Pons (tissue), 1 donor: ENCODE measurements around the gene MMP14.
"Not testable (repeated sequence)": the region's sequence is repeated elsewhere in the genome, so short reads cannot be mapped to it uniquely, and the experiment has no call there.

Source experiments
- DNase-seq: peaks from one replicate; pipeline ENCODE4 v3.0.0-alpha.2; 2016; ENCODE audit warnings: low spot score

The MMP14 gene

DNA sequence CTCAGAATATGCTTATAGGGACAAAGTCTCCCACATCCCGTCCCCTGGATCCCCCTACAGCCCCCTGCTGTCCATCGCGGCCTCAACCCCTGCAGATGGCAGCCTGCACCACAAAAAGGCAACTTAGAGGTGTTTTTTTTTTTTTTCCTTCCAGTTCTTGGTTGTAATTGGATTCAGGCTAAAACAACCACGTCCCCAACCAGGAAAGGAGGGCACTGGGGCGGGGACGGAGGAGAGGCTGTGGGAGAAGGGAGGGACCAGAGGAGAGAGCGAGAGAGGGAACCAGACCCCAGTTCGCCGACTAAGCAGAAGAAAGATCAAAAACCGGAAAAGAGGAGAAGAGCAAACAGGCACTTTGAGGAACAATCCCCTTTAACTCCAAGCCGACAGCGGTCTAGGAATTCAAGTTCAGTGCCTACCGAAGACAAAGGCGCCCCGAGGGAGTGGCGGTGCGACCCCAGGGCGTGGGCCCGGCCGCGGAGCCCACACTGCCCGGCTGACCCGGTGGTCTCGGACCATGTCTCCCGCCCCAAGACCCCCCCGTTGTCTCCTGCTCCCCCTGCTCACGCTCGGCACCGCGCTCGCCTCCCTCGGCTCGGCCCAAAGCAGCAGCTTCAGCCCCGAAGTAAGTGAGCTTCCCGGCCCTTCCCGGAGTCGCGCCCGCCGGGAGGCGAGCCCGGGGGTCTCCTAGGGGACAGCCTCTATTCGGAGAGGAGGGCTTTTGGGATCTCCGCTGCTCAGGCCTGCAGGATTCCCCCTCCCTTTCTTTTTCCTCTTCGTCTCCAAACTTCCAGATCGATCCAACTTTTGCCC lies at the start of gene MMP14:
MMP14 (plus strand) TSS at position 285 of the 813 bp plus-strand sequence; CDS start at position 518, 233 bp downstream.
- DNase-seq, result no peak

GRCh38 chr14:22786685-22787084 lies 49.7 kb upstream of the MMP14 start:
- DNase-seq, result no peak

DNA sequence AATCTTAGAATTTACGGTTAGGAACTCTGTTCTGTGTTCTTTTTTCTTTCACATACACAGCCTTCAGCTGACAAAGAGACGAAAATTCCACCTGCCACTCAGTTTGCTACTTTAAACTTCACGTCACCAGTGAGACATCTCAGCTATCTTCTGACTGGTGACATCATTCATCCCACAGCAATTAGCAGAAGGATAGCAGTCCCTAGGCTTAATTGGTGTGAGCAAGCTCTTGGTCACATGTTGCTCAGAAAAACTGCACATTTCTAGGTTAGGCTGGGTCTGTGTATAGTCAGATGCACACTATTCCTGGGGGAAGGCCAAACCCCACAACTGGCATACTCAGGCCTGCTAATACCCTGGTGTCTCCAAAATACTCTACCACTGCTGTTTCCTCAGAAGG lies 45.1 kb upstream of the MMP14 start:
- DNase-seq, result no peak

- no peak for DNase-seq
Measured at GRCh38 chr14:22792158-22792557, 44.2 kb upstream of the MMP14 start.

- DNase-seq, result not testable (repeated sequence)
Measured at GRCh38 chr14:22793550-22793949, 42.8 kb upstream of the MMP14 start.

- no peak for DNase-seq
Measured at GRCh38 chr14:22793976-22794375, 42.4 kb upstream of the MMP14 start.

GRCh38 chr14:22794551-22794951 lies 41.8 kb upstream of the MMP14 start:
- no peak for DNase-seq

GRCh38 chr14:22796087-22796707 lies 40.2 kb upstream of the MMP14 start:
- no peak for DNase-seq

DNA sequence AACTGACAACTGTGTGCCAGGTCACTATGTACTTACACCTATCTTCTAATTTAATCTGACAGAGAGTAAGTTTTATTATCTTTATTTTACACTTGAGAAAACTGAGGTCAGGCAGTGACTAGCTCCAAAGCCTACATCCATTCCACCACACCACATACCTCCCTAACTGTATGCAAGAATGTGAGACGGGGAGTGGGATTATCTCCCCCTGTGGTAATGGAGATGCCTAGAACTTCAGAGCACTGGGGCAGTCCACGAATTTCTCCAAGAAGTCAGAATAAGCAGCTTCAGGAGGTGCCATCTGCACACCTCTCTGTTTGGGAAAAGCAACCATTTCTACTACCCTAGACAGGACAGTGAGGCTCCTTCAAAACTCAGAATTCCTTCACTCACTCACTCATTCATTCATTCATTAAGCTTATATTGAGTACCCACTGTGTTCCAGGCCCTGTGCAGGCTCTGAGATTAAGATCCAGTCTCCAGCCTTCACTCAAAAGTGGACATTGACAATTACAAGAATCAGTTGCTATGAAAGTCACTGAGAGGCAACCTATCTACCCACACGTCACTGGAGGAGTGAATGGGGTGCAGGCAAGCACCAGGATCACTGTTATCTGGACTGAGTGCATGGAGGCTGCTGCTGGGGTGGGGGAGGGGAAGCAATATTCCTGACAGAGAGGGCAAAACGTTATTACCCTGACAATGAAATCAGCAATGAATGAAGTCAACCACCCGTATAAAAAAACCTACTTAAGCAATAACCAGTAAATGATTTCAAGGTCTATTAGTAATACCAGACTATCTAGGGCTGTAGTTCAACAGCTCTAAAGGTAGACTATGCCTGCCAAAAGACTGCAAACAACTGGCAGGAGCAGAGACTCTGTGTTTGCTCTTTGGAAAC lies 39.1 kb upstream of the MMP14 start:
- no peak for DNase-seq

DNA sequence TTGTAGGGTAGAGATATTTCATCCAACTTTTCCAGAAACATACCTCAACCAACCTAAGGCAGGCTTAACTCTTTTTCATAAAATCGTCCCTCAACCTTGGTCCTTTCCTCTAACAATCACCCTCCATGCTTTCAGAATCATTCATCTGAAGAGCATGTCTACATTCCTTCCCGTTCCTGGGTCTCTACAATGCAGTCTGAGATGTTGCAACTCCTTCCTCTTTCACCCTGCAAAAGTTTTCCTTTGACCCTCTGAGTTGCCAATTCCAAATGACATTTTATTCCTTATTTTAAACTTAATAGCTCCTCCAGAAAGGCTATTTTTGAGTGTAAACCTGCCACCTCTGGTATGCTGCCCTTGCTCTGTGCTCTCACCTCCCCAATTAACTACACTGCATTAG lies 37.9 kb upstream of the MMP14 start:
- DNase-seq, result no peak

GRCh38 chr14:22800346-22800745 lies 36.0 kb upstream of the MMP14 start:
- DNase-seq, result no peak

- DNase-seq, result no peak
Measured at GRCh38 chr14:22801716-22802115, 34.7 kb upstream of the MMP14 start.

DNA sequence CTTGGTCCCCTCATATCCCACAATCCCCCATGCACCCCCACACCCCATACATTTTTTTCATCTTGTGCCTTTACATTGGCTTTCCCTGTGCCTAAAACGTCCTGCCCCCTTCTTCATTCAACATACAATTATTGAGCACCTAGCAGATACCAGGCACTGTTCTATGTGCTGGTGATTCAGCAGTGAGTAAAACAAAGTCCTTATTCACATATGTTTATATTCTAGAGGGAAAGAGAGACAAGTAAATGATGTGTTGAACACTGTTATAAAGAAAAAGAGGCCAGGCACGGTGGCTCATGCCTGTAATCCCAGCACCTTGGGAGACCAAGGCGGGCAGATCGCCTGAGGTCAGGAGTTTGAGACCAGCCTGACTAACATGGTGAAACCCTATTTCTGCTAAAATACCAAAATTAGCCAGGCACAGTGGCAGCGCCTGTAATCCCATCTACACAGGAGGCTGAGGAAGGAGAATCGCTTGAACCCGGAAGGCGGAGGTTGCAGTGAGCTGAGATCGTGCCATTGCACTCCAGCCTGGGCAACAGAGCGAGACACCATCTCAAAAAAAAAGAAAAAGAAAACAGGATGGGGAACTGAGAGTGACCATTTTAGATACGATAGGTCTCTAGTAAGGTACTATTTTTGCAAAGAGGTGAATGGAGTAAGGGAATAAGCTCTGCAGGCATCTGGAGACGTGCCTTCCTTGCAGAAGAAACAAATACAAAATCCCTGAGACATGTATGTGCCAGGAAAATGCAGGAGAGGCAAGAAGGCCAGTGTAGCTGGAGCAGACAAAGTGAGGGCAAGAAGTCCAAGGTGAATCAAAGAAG lies 33.3 kb upstream of the MMP14 start:
- DNase-seq, result no peak

GRCh38 chr14:22803687-22803974 lies 32.8 kb upstream of the MMP14 start:
- DNase-seq, result no peak

DNA sequence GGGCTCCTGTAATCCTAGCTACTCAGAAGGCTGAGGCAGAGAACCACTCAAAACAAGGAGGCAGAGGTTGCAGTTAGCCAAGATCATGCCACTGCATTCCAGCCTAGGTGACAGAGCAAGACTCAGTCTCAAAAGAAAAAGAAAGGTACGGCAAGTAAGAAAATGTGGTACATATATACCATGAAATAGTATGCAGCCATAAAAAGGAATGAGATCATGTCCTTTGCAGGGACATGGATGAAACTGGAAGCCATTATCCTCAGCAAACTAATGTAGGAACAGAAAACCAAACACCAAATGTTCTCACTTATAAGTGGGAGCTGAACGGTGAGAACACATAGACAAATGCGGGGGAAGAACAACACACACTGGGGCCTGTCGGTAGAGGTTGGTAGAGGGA lies 31.1 kb upstream of the MMP14 start:
- DNase-seq, result not testable (repeated sequence)

DNA sequence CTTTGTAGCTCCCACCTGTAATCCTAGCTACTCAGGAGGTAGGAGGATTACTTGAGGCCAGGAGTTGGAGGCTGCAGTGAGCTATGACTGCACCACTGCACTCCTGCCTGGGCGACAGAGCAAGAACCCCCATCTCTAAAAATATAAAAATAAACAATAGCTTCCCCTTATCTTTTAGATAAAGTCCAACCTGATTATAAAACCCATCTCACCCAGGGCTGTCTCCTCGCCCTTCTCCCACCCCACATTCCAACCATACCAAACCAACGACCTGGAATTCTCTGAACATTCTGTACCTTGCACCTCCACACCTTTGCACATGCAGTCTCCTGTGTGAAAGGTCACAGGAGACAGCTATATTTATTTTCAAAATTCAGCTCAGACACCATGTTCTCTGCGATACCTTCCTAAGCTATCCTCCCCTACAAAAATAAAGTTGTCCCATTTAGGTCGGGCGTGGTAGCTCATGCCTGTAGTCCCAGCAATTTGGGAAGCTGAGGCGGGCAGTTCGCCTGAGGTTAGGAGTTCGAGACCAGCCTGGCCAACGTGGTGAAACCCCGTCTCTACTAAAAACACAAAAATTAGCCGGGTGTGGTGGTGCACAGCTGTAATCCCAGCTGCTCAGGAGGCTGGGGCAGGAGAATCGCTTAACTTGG lies 28.8 kb upstream of the MMP14 start:
- DNase-seq, result no peak

DNA sequence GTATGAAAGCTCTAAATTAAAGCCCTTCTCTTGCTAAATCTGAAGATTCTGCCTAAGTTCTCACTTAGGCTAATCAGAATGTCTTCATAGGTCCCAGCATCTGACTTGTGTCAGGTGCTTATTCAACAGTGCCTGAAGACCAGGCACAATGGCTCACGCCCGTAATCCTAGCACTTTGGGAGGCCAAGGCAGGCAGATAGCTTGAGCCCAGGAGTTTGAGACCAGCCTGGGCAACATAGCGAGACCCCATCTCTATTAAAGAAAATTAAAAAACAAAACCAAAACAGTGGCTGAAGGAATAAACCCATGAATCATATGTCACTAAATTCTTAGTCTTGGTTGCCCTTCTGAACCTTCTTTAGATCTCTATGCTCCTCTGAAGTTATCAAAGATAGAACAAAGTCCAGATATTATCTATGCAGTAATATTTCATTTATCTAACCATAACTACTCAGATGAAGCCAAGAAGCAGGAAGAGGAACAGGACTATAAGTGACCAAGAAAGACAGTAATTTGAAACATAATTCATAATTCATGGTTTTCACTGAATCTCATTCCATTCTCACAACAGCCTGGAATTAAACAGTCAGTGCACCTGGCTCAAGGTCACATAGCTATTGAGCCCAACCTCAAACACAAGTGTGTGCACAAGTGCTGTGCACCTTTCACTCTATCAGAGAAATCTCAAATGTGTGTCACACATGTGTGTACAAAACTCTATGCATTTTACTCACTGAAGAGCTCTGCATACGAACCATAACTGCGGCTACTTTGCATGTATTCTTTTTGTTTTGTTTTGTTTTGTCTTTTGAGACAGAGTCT lies 27.8 kb upstream of the MMP14 start:
- no peak for DNase-seq

GRCh38 chr14:22811722-22812121 lies 24.7 kb upstream of the MMP14 start:
- DNase-seq, result no peak

- DNase-seq, result no peak
Measured at GRCh38 chr14:22812744-22813143, 23.6 kb upstream of the MMP14 start.

DNA sequence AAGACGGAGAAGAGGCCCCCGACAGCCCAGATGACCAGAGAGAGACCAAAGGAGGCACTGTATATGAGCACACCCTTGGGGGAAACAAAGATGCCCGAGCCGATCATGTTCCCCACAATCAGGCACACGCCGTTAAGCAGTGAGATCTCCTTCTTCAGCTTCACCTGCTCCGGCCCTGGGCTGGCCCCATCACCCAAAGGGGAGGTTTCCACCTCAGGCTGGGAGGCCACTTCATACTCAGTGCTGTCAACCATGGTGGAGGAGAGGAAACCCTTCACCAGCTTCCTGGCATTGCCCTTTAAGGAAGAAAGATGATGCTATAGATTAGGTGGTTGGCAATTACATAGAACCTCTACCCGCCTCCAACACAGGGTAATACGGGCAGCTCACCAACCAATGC lies 23.2 kb upstream of the MMP14 start:
- no peak for DNase-seq

GRCh38 chr14:22814373-22814772 lies 22.0 kb upstream of the MMP14 start:
- no peak for DNase-seq
